ENCODE results near the gene TCF7L1.

- no peak for TF ChIP-seq CTCF (IDR thresholded peaks at IDR 0.05; ENCODE audit: poor library complexity, severe bottlenecking)
- no peak for TF ChIP-seq EP300 (conservative IDR thresholded peaks at IDR 0.05; ENCODE audit: poor library complexity, severe bottlenecking)
- no peak for TF ChIP-seq REST (IDR thresholded peaks at IDR 0.05; ENCODE audit: borderline replicate concordance)
- TF ChIP-seq SMC3 (conservative IDR thresholded peaks at IDR 0.05; ENCODE audit: poor library complexity) = no peak
- no peak for TF ChIP-seq POLR2AphosphoS5 (IDR thresholded peaks at IDR 0.05)
- no peak for TF ChIP-seq EZH2 (IDR thresholded peaks at IDR 0.05; ENCODE audit: borderline replicate concordance, insufficient read depth, low read length, poor library complexity, severe bottlenecking)
- TF ChIP-seq RAD21 (conservative IDR thresholded peaks at IDR 0.05) = no peak
Measured at GRCh38 chr2:85168942-85169341, 35.8 kb downstream of the TCF7L1 start.
